Mesenchymal stem cell (in vitro differentiated cells and primary cell): Measurements from ENCODE around the gene MSH4.
"Not testable (repeated sequence)": the region's sequence is repeated elsewhere in the genome, so short reads cannot be mapped to it uniquely, and the experiment has no call there.

ENCODE experiments used
- DNase-seq: peaks from one replicate; pipeline ENCODE4 v3.0.0-alpha.2; 2013
- H2AFZ ChIP-seq: one replicate; pipeline ENCODE4 v1.6.1; 2013; ENCODE audit warnings: low read depth, mild to moderate bottlenecking, control low read depth, inconsistent platforms, low read length, moderate library complexity
- H2AK5ac ChIP-seq: 2 replicates; pipeline ENCODE4 v1.6.1; 2013; ENCODE audit warnings: low read length, moderate library complexity, mild to moderate bottlenecking, inconsistent platforms; ENCODE audit not compliant: severe bottlenecking
- H2BK120ac ChIP-seq: one replicate; pipeline ENCODE4 v1.6.1; 2013; ENCODE audit warnings: low read depth, mild to moderate bottlenecking, inconsistent platforms, low read length, moderate library complexity
- H2BK12ac ChIP-seq, 2 experiments: one replicate each; pipeline ENCODE4 v1.6.1; 2013; ENCODE audit warnings: inconsistent platforms in 2 of 2, low read length in 2 of 2, mild to moderate bottlenecking in 2 of 2, moderate library complexity in 2 of 2, control low read depth in 1 of 2
- H2BK15ac ChIP-seq: one replicate; pipeline ENCODE4 v1.6.1; 2013; ENCODE audit warnings: mild to moderate bottlenecking, low read depth, inconsistent platforms; ENCODE audit not compliant: poor library complexity, severe bottlenecking
- H2BK5ac ChIP-seq: 2 replicates; pipeline ENCODE4 v1.6.1; 2013; ENCODE audit warnings: low read depth, mild to moderate bottlenecking, low read length, control low read depth, inconsistent platforms; ENCODE audit not compliant: poor library complexity, severe bottlenecking
- H3K14ac ChIP-seq, 2 experiments: one replicate each; pipeline ENCODE4 v1.6.1; 2013; ENCODE audit warnings: inconsistent platforms in 2 of 2, low read length in 2 of 2, control low read depth in 1 of 2, mild to moderate bottlenecking in 1 of 2, moderate library complexity in 1 of 2
- H3K18ac ChIP-seq, 2 experiments: one replicate each; pipeline ENCODE4 v1.6.1; 2013; ENCODE audit warnings: inconsistent platforms in 2 of 2, low read length in 2 of 2, control low read depth in 1 of 2, low read depth in 1 of 2, mild to moderate bottlenecking in 1 of 2
- H3K23ac ChIP-seq, 2 experiments: one replicate each; pipeline ENCODE4 v1.6.1; 2013; ENCODE audit warnings: inconsistent platforms in 2 of 2, low read length in 2 of 2, mild to moderate bottlenecking in 2 of 2, moderate library complexity in 2 of 2, control low read depth in 1 of 2
- H3K27ac ChIP-seq: 2 replicates; pipeline ENCODE4 v1.5.1; 2013; ENCODE audit warnings: mild to moderate bottlenecking, moderate library complexity, low read length, control low read depth, inconsistent platforms; ENCODE audit not compliant: poor library complexity, severe bottlenecking
- H3K27me3 ChIP-seq, 2 experiments: 2 replicates each; pipeline versions ENCODE4 v1.6.1 to v1.7.0; 2013; ENCODE audit warnings: low read length in 2 of 2, mild to moderate bottlenecking in 2 of 2, moderate library complexity in 2 of 2, control low read depth in 1 of 2, inconsistent platforms in 1 of 2; ENCODE audit not compliant: control insufficient read depth in 1 of 2, insufficient read depth in 1 of 2
- H3K36me3 ChIP-seq, 2 experiments: 2 replicates each; pipeline versions ENCODE4 v1.6.1 to v1.7.0; 2013; ENCODE audit warnings: low read length in 2 of 2, control low read depth in 1 of 2, inconsistent platforms in 1 of 2, low read depth in 1 of 2, mild to moderate bottlenecking in 1 of 2; ENCODE audit not compliant: insufficient read depth in 2 of 2, control insufficient read depth in 1 of 2
- H3K4ac ChIP-seq, 2 experiments: one replicate each; pipeline ENCODE4 v1.6.1; 2013; ENCODE audit warnings: inconsistent platforms in 2 of 2, low read length in 2 of 2, mild to moderate bottlenecking in 2 of 2, moderate library complexity in 2 of 2, control low read depth in 1 of 2, low read depth in 1 of 2
- H3K4me1 ChIP-seq: 2 replicates; pipeline ENCODE4 v1.6.1; 2013; ENCODE audit warnings: low read depth, low read length, control low read depth; ENCODE audit not compliant: control insufficient read depth, insufficient read depth
- H3K4me2 ChIP-seq: 2 replicates; pipeline ENCODE4 v1.6.1; 2013; ENCODE audit warnings: low read length, mild to moderate bottlenecking, inconsistent platforms; ENCODE audit not compliant: poor library complexity, severe bottlenecking
- H3K4me3 ChIP-seq, 2 experiments: 2 replicates each; pipeline versions ENCODE4 v1.5.1 to v1.7.0; 2013; ENCODE audit warnings: low read length in 2 of 2, mild to moderate bottlenecking in 2 of 2, control low read depth in 1 of 2, low read depth in 1 of 2; ENCODE audit not compliant: insufficient read depth in 1 of 2
- H3K79me1 ChIP-seq: replicated peaks from 2 replicates; pipeline ENCODE4 v1.6.1; 2013; ENCODE audit warnings: mild to moderate bottlenecking, control low read depth, low read length, inconsistent platforms; ENCODE audit not compliant: poor library complexity, severe bottlenecking
- H3K9ac ChIP-seq: 2 replicates; pipeline ENCODE4 v1.7.0; 2013; ENCODE audit warnings: mild to moderate bottlenecking, low read length, moderate library complexity
- H3K9me3 ChIP-seq: 2 replicates; pipeline ENCODE4 v1.7.0; 2013; ENCODE audit warnings: mild to moderate bottlenecking, low read length; ENCODE audit not compliant: control insufficient read depth
- H4K8ac ChIP-seq: one replicate; pipeline ENCODE4 v1.6.1; 2013; ENCODE audit warnings: inconsistent platforms, mild to moderate bottlenecking, low read length, moderate library complexity
- H4K91ac ChIP-seq: one replicate; pipeline ENCODE4 v1.6.1; 2013; ENCODE audit warnings: mild to moderate bottlenecking, low read length, inconsistent platforms
- WGBS: methylation state at CpG from one replicate; pipeline ENCODE4 v1.1.7; 2013; ENCODE audit warnings: mixed read lengths; 5-methylcytosine and 5-hydroxymethylcytosine counted together

The MSH4 gene

GRCh38 chr1:75801480-75801879 lies 4.8 kb downstream of the MSH4 start:
- H3K79me1 ChIP-seq, H3K18ac ChIP-seq, H3K27me3 ChIP-seq, H3K4me3 ChIP-seq, H3K9me3 ChIP-seq, H4K8ac ChIP-seq, H3K4me1 ChIP-seq, H3K4ac ChIP-seq, H4K91ac ChIP-seq, H3K23ac ChIP-seq, H2BK5ac ChIP-seq, H3K14ac ChIP-seq, H3K4me2 ChIP-seq, H2BK120ac ChIP-seq, H3K9ac ChIP-seq, DNase-seq, H2BK15ac ChIP-seq, H2AK5ac ChIP-seq, H3K27ac ChIP-seq, H2BK12ac ChIP-seq, H2AFZ ChIP-seq: not testable (repeated sequence)
- WGBS = 100% methylated on average over 2 of the region's 2 CpGs
- H3K36me3 ChIP-seq = peaks cover 11 to 12% of the 10 kb centered on the region in 2 experiments

DNA sequence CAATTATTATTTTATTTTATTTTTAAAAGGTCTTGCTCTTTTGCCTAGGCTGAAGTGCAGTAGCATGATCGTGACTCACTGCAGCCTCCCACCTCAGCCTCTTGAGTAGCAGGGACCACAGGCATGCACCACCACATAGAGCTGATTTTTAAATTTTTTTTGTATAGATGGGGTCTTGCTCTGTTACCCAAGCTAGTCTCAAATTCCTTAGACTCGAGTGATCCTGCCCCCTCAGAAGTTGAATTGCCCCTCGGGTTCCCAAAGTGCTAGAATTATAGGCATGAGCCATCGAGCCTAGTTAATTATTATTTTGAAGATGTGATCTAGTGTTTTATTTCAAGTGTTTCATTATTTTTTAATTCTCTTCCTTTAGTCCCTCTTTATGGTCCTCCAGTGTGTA lies 12.2 kb downstream of the MSH4 start:
- Histone ChIP-seq H2BK120ac (no peak overlapping the region), H3K18ac (no peak overlapping the region), H2AK5ac (no peak overlapping the region), H4K91ac (no peak overlapping the region), H2BK12ac (no peak overlapping the region), H2BK15ac (no peak overlapping the region), H3K4me1 (peaks cover 3% of the 10 kb centered on the region), H3K4me2 (no peak overlapping the region), H4K8ac (no peak overlapping the region), H3K14ac (no peak overlapping the region), H3K36me3 (no peaks in the 10 kb centered on the region), H3K27me3 (no peaks in the 10 kb centered on the region), H3K27ac (no peak overlapping the region), H2AFZ (no peak overlapping the region), H3K9ac (no peak overlapping the region), H3K9me3 (no peaks in the 10 kb centered on the region), H2BK5ac (no peak overlapping the region), H3K4me3 (no peak overlapping the region), H3K4ac (no peak overlapping the region), H3K79me1 (no peaks in the 10 kb centered on the region), H3K23ac (no peak overlapping the region)
- WGBS = 90% methylated on average over 2 of the region's 4 CpGs
- DNase-seq = no peak

GRCh38 chr1:75810113-75810512 lies 13.4 kb downstream of the MSH4 start:
- H3K27me3 ChIP-seq, H3K79me1 ChIP-seq, H3K14ac ChIP-seq, H2BK120ac ChIP-seq, H3K27ac ChIP-seq, H3K18ac ChIP-seq, H2AK5ac ChIP-seq, H3K9ac ChIP-seq, H4K8ac ChIP-seq, DNase-seq, H3K9me3 ChIP-seq, H2BK15ac ChIP-seq, H3K4ac ChIP-seq, H3K23ac ChIP-seq, H2BK5ac ChIP-seq, H3K4me3 ChIP-seq, H4K91ac ChIP-seq, H3K4me1 ChIP-seq, H2AFZ ChIP-seq, H3K4me2 ChIP-seq, H2BK12ac ChIP-seq, H3K36me3 ChIP-seq: not testable (repeated sequence)
- WGBS = 100% methylated on average over 2 of the region's 3 CpGs

DNA sequence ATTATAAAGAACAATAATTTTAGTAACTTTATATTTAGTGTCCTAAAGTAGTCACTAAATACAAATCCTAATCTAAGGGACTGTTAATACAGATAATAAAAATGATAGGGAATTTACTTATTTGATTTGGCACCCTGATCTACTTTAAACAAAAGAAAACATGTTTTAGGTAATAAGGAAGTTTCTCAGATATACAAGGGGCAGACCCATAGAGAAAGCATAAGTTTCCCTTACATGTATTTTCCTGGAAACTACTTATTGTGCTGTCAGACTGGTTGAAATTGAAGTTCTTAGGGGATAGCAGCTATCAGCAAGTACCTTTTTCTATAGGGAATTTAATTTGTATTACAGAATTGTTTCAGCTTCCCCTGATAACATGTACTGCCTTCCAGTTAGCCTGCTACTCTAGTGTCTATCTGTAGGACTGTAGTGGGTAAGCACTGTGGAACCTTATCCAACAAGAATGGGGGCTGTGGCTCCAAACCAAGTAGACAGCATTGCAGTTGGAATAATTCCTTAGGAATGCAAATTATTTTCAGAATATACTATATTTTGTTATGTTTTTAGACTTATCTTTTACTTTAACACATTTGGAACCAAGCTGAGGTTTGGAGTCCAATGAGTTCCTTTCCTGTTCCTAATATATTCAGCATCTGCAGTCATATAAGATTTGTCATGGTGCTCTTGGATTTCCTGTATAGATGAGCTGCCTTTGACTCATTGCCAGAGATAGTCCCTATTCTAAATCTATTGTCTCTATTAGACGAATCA lies 14.7 kb downstream of the MSH4 start:
- Histone ChIP-seq H3K18ac (no peak overlapping the region), H3K14ac (no peak overlapping the region), H2AFZ (no peak overlapping the region), H3K9me3 (no peaks in the 10 kb centered on the region), H3K4me1 (peaks cover 3% of the 10 kb centered on the region), H3K9ac (no peak overlapping the region), H2AK5ac (no peak overlapping the region), H2BK5ac (no peak overlapping the region), H4K8ac (no peak overlapping the region), H3K36me3 (no peaks in the 10 kb centered on the region), H2BK12ac (no peak overlapping the region), H3K27me3 (no peaks in the 10 kb centered on the region), H3K4me2 (no peak overlapping the region), H3K79me1 (no peaks in the 10 kb centered on the region), H3K4me3 (no peak overlapping the region), H4K91ac (no peak overlapping the region), H2BK15ac (no peak overlapping the region), H3K27ac (no peak overlapping the region), H3K4ac (no peak overlapping the region), H2BK120ac (no peak overlapping the region), H3K23ac (no peak overlapping the region)
- WGBS = no CpG with 5 or more reads among the region's 1 CpG
- peak; percentile 16 for DNase-seq
